ENCODE measurements around the gene INS.
"Not testable (repeated sequence)": the region's sequence is repeated elsewhere in the genome, so short reads cannot be mapped to it uniquely, and the experiment has no call there.

Gene INS

GRCh38 chr11:2197771-2198520 lies 36.9 kb upstream of the INS start:
- H3K4me1 ChIP-seq (ENCODE audit: control insufficient read depth, insufficient read depth, low read length): no peaks in the 10 kb centered on the region
- H3K36me3 ChIP-seq (ENCODE audit: control insufficient read depth in 2 of 2, insufficient read depth in 2 of 2, low read length in 2 of 2): no peaks in the 10 kb centered on the region
- no peak overlapping the region for H3K9ac ChIP-seq (ENCODE audit: low read length in 2 of 2)
- H3K9me3 ChIP-seq (ENCODE audit: control insufficient read depth in 2 of 2, low read length in 2 of 2): no peaks in the 10 kb centered on the region
- H3K27ac ChIP-seq (ENCODE audit: low read length): no peak overlapping the region
- no peak overlapping the region for H3K4me3 ChIP-seq (ENCODE audit: low read length in 2 of 2)
- H3K27me3 ChIP-seq (ENCODE audit: control insufficient read depth in 1 of 2, insufficient read depth in 2 of 2, low read length in 2 of 2): peaks cover 0 to 5% of the 10 kb centered on the region in 2 donors

- Histone ChIP-seq H3K4me3 (ENCODE audit: low read length in 2 of 2) (no peak overlapping the region), H3K27ac (ENCODE audit: low read length) (no peak overlapping the region), H3K27me3 (ENCODE audit: control insufficient read depth in 1 of 2, insufficient read depth in 2 of 2, low read length in 2 of 2) (peaks cover 0 to 5% of the 10 kb centered on the region in 2 donors), H3K4me1 (ENCODE audit: control insufficient read depth, insufficient read depth, low read length) (no peaks in the 10 kb centered on the region), H3K9me3 (ENCODE audit: control insufficient read depth in 2 of 2, low read length in 2 of 2) (no peaks in the 10 kb centered on the region), H3K36me3 (ENCODE audit: control insufficient read depth in 2 of 2, insufficient read depth in 2 of 2, low read length in 2 of 2) (no peaks in the 10 kb centered on the region), H3K9ac (ENCODE audit: low read length in 2 of 2) (no peak overlapping the region)
Observed at GRCh38 chr11:2196970-2197770, 36.2 kb upstream of the INS start.

GRCh38 chr11:2195756-2196088 lies 34.7 kb upstream of the INS start:
- no peak overlapping the region for H3K9ac ChIP-seq (ENCODE audit: low read length in 2 of 2)
- no peaks in the 10 kb centered on the region for H3K9me3 ChIP-seq (ENCODE audit: control insufficient read depth in 2 of 2, low read length in 2 of 2)
- no peaks in the 10 kb centered on the region for H3K36me3 ChIP-seq (ENCODE audit: control insufficient read depth in 2 of 2, insufficient read depth in 2 of 2, low read length in 2 of 2)

GRCh38 chr11:2194877-2195755 lies 34.1 kb upstream of the INS start:
- Histone ChIP-seq H3K27ac (ENCODE audit: low read length) (no peak overlapping the region), H3K9me3 (ENCODE audit: control insufficient read depth in 2 of 2, low read length in 2 of 2) (no peaks in the 10 kb centered on the region), H3K36me3 (ENCODE audit: control insufficient read depth in 2 of 2, insufficient read depth in 2 of 2, low read length in 2 of 2) (no peaks in the 10 kb centered on the region), H3K4me3 (ENCODE audit: low read length in 2 of 2) (no peak overlapping the region), H3K4me1 (ENCODE audit: control insufficient read depth, insufficient read depth, low read length) (no peaks in the 10 kb centered on the region), H3K9ac (ENCODE audit: low read length in 2 of 2) (no peak overlapping the region), H3K27me3 (ENCODE audit: control insufficient read depth in 1 of 2, insufficient read depth in 2 of 2, low read length in 2 of 2) (peaks cover 6 to 8% of the 10 kb centered on the region in 2 donors)

More at GRCh38 chr11:2195756-2196088, 34.7 kb upstream of the INS start:
- H3K27me3 ChIP-seq (ENCODE audit: control insufficient read depth in 1 of 2, insufficient read depth in 2 of 2, low read length in 2 of 2): peaks cover 1 to 8% of the 10 kb centered on the region in 2 donors
- H3K27ac ChIP-seq (ENCODE audit: low read length): no peak overlapping the region
- H3K4me1 ChIP-seq (ENCODE audit: control insufficient read depth, insufficient read depth, low read length): no peaks in the 10 kb centered on the region
- H3K4me3 ChIP-seq (ENCODE audit: low read length in 2 of 2): no peak overlapping the region

GRCh38 chr11:2193888-2194595 lies 33.0 kb upstream of the INS start:
- H3K36me3 ChIP-seq (ENCODE audit: control insufficient read depth in 2 of 2, insufficient read depth in 2 of 2, low read length in 2 of 2); H3K9ac ChIP-seq (ENCODE audit: low read length in 2 of 2); H3K4me3 ChIP-seq (ENCODE audit: low read length in 2 of 2); H3K4me1 ChIP-seq (ENCODE audit: control insufficient read depth, insufficient read depth, low read length); H3K27ac ChIP-seq (ENCODE audit: low read length); H3K27me3 ChIP-seq (ENCODE audit: control insufficient read depth in 1 of 2, insufficient read depth in 2 of 2, low read length in 2 of 2); H3K9me3 ChIP-seq (ENCODE audit: control insufficient read depth in 2 of 2, low read length in 2 of 2): not testable (repeated sequence)

- no peaks in the 10 kb centered on the region for H3K36me3 ChIP-seq (ENCODE audit: control insufficient read depth in 2 of 2, insufficient read depth in 2 of 2, low read length in 2 of 2)
- H3K27ac ChIP-seq (ENCODE audit: low read length): no peak overlapping the region
- H3K4me3 ChIP-seq (ENCODE audit: low read length in 2 of 2): no peak overlapping the region
- peaks cover 10% of the 10 kb centered on the region in 2 donors for H3K27me3 ChIP-seq (ENCODE audit: control insufficient read depth in 1 of 2, insufficient read depth in 2 of 2, low read length in 2 of 2)
- H3K4me1 ChIP-seq (ENCODE audit: control insufficient read depth, insufficient read depth, low read length): no peaks in the 10 kb centered on the region
- no peak overlapping the region for H3K9ac ChIP-seq (ENCODE audit: low read length in 2 of 2)
- no peaks in the 10 kb centered on the region for H3K9me3 ChIP-seq (ENCODE audit: control insufficient read depth in 2 of 2, low read length in 2 of 2)
Observed at GRCh38 chr11:2193099-2193887, 32.3 kb upstream of the INS start.

- H3K27me3 ChIP-seq (ENCODE audit: control insufficient read depth in 1 of 2, insufficient read depth in 2 of 2, low read length in 2 of 2): peaks cover 10 to 16% of the 10 kb centered on the region in 2 donors
- H3K27ac ChIP-seq (ENCODE audit: low read length): no peak overlapping the region
- H3K4me3 ChIP-seq (ENCODE audit: low read length in 2 of 2): no peak overlapping the region
- H3K36me3 ChIP-seq (ENCODE audit: control insufficient read depth in 2 of 2, insufficient read depth in 2 of 2, low read length in 2 of 2): no peaks in the 10 kb centered on the region
- H3K9ac ChIP-seq (ENCODE audit: low read length in 2 of 2): no peak overlapping the region
- no peaks in the 10 kb centered on the region for H3K9me3 ChIP-seq (ENCODE audit: control insufficient read depth in 2 of 2, low read length in 2 of 2)
- H3K4me1 ChIP-seq (ENCODE audit: control insufficient read depth, insufficient read depth, low read length): no peaks in the 10 kb centered on the region
Observed at GRCh38 chr11:2192435-2192834, 31.4 kb upstream of the INS start.

- Histone ChIP-seq H3K36me3 (ENCODE audit: control insufficient read depth in 2 of 2, insufficient read depth in 2 of 2, low read length in 2 of 2) (no peaks in the 10 kb centered on the region), H3K9me3 (ENCODE audit: control insufficient read depth in 2 of 2, low read length in 2 of 2) (no peaks in the 10 kb centered on the region), H3K4me3 (ENCODE audit: low read length in 2 of 2) (no peak overlapping the region), H3K4me1 (ENCODE audit: control insufficient read depth, insufficient read depth, low read length) (no peaks in the 10 kb centered on the region), H3K27ac (ENCODE audit: low read length) (no peak overlapping the region), H3K9ac (ENCODE audit: low read length in 2 of 2) (no peak overlapping the region), H3K27me3 (ENCODE audit: control insufficient read depth in 1 of 2, insufficient read depth in 2 of 2, low read length in 2 of 2) (peaks cover 11 to 15% of the 10 kb centered on the region in 2 donors)
Observed at GRCh38 chr11:2191883-2192282, 30.9 kb upstream of the INS start.

GRCh38 chr11:2190657-2191471 lies 29.9 kb upstream of the INS start:
- Histone ChIP-seq H3K27ac (ENCODE audit: low read length) (no peak overlapping the region), H3K36me3 (ENCODE audit: control insufficient read depth in 2 of 2, insufficient read depth in 2 of 2, low read length in 2 of 2) (no peaks in the 10 kb centered on the region), H3K4me3 (ENCODE audit: low read length in 2 of 2) (no peak overlapping the region), H3K9me3 (ENCODE audit: control insufficient read depth in 2 of 2, low read length in 2 of 2) (no peaks in the 10 kb centered on the region), H3K9ac (ENCODE audit: low read length in 2 of 2) (no peak overlapping the region), H3K27me3 (ENCODE audit: control insufficient read depth in 1 of 2, insufficient read depth in 2 of 2, low read length in 2 of 2) (peaks cover 15 to 20% of the 10 kb centered on the region in 2 donors), H3K4me1 (ENCODE audit: control insufficient read depth, insufficient read depth, low read length) (no peaks in the 10 kb centered on the region)

Measured in stomach smooth muscle (tissue), 2 donors.